Epithelial cell of prostate (primary cell): ENCODE data around the gene UNC5A.

ENCODE experiments used
- DNase-seq: peaks from one replicate; pipeline ENCODE4 v3.0.0-alpha.2; 2011; ENCODE audit warnings: low read depth, low spot score
- H3K27ac ChIP-seq: fragments of 450-650 bp; 2 replicates; pipeline ENCODE4 v1.5.1; 2017; ENCODE audit warnings: mild to moderate bottlenecking

UNC5A gene

DNA sequence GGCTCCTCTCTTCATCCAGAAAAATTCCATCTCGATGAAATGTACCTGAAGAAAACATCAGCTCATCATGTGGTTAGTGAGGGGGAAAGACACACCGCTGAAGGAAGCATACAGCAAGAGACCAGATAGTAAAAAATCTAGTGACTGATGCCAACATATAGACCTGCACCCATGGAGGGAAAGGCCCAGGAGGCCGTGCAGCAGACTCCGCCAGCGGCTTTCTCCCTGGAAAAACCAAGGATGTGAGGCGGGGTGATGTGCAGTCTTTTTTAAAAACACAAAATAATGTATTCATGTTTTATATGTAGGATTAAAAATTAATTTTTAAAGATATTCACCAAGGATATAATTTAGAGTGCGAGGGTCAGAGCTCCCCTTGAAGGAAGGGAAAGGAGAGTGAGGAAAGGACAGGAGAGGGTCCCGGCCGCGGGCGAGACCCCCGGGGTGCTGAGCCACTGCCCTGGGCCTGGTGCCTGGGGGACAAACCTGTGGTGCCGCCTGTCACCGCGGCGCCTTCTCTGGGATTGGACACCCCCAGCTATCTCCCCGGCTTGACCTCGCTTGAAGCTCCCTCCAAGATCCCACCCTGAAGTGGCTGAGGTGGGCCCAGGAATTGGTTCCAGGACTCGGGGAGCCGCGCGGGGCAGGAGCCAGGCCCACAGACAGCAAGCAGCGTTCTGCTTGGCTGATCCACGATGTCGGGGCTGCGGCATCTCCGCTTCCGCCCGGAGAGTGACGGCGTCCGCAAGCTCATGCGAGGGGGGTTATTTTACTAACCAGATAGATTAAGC lies 12.1 kb upstream of the UNC5A start:
- H3K27ac ChIP-seq, result no peak overlapping the region
- no peak for DNase-seq

DNA sequence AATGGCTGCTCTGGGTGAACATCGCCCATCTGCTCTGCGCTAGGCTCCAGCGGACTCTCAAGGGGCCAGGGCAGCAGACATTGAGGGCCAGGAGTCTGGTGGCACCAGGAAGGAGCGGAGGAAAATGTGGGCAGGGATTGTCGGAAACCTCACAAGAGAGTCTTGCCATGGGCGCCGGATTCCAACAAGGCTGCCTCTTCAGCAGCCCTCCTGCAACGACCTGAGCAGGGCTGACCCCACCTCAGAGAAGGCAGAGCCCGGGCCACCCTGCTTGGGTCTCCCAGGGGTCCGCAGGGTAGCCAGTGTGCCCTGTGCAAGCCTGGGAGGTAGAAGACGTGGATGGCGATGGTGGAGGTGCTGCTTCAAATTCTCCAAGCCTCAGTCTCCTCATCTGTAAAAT lies 11.4 kb upstream of the UNC5A start:
- DNase-seq, result no peak
- H3K27ac ChIP-seq, result no peak overlapping the region

DNA sequence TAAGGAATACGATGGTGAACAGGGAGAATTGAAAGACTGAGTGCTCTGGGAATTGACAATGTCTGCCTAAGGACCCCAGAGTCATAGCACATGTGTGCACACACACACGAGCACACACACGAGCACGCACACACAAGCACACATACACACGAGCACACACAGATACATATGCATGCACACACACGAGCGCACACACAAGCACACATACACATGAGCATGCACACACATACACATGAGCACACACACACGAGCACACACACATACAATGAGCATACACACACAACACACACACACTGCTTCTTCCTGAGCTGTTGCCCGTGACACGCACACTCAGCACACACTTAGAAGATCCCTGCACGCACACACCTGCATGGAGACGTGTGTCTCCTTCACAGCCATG lies 10.9 kb upstream of the UNC5A start:
- no peak overlapping the region for H3K27ac ChIP-seq
- DNase-seq, result no peak

DNA sequence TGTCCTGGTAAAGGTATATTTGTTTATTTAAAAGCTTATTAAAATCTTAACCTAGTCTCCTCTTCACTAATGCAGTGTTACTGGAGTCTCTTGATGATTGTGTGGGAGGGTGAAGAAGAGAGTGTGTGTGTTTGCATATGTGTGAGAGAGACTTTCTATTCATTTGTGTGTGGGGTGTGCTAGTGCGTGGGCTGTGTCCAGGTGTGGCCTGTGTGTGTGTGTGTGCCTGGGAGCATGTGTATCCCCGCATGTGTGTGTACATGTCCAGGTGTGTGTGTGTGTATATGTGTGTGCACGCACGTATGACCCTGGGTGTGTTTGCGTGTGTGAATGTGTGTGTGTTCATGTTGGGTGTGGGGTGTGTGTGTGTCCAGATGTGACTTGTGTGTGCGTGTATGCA lies 10.3 kb upstream of the UNC5A start:
- H3K27ac ChIP-seq, result no peak overlapping the region
- no peak for DNase-seq

DNA sequence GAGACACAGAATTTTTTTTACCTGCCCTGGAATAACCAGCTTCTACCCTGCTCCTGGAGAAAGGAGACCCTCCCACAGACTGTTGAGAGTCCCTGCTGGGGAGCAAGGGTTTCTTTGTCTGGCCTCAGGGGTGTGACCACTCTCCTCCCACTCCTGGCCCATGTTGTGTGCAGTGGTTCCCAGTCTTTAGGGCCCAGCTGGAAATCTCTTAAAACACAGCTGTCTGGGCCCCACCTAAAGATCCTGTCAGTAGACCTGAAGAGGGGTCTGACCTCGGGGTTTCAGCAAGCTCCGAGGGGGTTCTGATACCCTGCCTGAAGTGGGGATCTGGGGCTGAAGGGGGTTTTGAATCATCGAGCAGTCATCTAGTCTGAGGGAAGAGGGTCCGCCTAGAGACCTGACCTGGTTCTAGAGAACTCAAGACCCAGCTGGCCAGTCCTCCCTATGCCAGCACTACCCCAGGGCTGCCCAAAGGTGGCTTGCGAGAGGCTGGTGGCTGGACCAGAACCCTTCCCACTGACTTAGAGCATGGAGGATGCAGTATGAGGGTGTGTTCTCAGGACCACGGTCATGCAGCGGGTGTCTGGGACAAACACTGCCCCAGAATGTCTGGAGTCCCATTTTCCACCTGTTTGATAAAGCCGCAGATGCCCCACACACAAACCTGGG lies 8.1 kb upstream of the UNC5A start:
- no peak for DNase-seq
- no peak overlapping the region for H3K27ac ChIP-seq

DNA sequence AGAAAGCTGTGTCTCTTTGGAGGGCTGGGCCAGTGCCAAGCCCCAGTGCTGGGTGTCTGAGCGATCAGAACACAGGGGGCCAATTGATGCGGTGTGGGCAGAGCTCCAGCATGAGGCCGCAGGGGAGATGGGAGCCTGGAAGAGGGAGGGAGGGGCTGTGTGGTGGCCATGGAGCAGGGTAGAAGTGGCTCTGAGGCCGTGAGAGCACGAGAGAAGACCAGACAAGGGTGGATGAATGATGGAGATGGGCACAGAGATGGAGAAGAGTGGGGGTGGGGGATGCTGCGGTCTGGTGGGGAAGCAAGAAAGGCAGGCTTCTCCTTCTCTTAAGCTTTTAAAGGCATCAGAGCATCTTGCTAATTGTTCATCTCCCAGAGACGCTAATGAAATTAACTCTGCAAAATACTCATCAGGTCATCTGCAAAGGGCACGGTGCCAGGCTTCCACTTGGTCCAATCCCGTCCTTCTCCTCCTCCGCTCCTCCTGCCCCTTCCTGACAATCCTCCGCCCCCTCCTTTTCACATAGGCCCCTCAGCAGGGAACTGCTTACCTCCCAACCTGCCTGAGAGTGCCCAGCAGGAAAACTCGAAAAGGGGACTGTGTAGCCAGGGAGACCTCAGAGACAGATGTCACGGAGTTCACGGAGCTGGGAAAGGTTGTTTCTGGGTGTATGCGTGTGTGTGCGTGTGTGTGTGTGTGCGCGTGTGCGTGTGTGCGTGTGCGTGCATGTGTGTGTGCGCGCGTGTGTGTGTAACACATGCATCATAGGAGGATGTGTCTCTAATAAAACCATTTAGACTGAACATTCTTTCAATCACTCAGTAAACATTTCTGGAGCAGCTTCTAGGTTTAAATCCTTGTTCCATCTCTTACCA lies 7.1 kb upstream of the UNC5A start:
- H3K27ac ChIP-seq, result no peak overlapping the region
- no peak for DNase-seq

DNA sequence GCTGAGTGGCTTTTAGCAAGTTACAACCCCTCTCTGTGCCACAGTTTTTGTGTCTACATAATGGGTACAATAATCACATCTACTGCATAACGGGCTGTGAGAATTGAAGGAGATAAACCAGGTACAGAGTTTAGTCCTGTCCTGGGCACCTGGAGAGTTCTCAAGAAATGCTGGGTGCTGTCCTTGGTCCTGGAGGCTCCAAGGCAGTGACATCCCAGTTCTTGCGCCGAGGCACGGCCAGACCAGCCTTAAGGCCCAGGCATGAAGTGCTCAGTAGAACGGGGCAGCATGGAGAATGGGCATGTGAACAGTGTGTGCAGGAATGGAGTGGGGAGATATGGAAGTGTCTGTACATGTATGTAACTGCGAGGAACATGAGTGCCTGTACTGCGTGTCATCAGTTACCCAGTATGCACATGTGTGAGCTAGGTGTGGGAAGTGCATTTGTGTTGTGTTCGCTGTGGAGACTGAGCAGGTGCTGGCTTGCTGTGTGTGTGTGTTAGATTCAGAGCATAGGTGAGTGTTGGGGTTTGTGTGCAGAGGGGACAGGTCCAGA lies 6.3 kb upstream of the UNC5A start:
- DNase-seq, result no peak
- H3K27ac ChIP-seq, result no peak overlapping the region

DNA sequence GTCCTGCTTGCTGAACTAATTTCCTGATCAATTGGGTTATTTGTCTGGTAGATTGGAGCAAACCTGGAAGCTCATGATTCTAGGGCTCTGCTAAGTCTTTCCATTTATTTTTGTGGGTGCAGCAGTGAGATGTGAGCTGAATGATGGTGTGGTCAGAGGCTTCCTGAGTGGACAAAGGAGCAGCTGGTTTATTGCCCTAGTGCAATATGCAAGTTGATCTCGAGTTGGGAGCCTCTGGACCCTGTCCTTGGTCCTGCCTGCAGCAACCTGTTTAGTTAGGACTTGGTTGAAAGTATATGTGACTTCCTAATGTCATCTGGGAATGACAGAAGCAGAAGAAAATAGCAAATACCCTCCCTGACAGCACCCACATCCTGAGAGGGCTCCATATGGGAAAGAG lies 4.2 kb upstream of the UNC5A start:
- H3K27ac ChIP-seq, result no peak overlapping the region
- no peak for DNase-seq

DNA sequence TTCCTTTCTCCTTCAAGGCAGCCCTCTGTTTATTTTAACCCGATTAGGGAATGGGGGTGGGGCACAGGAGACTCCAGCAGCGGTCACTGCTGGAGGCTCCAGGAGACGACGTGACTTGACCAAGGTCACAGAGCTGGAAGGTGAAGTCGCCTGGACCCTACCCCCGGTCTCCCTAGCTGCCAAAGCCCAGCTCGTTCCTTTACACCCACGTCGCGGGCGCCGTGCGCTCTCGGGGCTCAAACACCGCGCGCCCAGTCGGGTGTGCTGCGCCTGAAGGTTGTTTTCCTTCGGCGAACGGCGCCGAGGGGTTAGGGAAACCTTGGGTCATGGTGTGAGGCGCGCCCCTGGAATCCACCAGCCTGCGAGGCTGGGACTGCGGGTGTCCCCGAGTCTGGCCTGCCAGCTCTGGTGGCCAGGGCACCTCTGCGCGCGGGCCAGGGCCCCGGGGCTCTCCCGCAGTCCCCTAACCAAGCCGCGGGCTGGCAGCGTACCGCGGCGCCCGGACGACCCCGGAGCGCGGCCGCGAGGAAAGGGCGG lies 747 bp upstream of the UNC5A start:
- H3K27ac ChIP-seq, result no peak overlapping the region
- no peak for DNase-seq

DNA sequence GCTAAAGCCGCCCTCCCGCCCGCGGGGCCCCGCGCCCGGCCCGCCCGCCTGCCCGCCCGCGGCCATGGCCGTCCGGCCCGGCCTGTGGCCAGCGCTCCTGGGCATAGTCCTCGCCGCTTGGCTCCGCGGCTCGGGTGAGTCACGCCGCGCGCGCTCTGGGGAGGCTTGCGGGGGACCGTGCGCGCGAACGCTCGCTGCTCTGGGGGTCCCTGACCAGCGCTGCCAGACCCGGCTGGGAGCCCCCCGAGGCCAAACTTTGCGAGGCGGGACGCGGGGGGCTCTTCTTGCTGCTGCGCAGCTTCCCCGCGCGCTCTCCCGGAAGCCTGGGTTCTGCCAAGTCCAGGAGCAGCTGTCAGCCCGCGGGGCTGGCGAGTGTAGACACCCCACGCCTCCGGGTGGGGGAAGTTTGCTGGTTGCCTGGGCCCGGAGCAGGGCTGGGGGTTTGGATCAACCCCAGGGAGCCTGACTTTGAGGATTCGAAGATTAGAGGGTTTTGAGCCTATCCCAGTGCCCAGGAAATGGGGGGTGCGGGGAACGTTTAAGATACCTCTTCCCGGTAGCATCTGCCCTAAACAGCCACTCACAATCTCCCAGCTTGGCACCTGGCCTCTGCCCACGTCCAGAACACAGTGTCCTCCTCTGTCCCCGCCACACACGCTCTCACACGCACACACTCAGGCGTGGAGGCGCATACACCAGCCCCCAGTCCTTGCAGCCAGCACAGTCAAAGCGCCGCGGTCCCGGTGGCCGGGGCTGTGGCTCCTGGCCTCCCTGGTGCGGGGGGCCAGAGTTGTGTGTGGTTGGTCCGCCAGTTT lies 535 bp downstream of the UNC5A start:
- no peak overlapping the region for H3K27ac ChIP-seq
- DNase-seq, result no peak

DNA sequence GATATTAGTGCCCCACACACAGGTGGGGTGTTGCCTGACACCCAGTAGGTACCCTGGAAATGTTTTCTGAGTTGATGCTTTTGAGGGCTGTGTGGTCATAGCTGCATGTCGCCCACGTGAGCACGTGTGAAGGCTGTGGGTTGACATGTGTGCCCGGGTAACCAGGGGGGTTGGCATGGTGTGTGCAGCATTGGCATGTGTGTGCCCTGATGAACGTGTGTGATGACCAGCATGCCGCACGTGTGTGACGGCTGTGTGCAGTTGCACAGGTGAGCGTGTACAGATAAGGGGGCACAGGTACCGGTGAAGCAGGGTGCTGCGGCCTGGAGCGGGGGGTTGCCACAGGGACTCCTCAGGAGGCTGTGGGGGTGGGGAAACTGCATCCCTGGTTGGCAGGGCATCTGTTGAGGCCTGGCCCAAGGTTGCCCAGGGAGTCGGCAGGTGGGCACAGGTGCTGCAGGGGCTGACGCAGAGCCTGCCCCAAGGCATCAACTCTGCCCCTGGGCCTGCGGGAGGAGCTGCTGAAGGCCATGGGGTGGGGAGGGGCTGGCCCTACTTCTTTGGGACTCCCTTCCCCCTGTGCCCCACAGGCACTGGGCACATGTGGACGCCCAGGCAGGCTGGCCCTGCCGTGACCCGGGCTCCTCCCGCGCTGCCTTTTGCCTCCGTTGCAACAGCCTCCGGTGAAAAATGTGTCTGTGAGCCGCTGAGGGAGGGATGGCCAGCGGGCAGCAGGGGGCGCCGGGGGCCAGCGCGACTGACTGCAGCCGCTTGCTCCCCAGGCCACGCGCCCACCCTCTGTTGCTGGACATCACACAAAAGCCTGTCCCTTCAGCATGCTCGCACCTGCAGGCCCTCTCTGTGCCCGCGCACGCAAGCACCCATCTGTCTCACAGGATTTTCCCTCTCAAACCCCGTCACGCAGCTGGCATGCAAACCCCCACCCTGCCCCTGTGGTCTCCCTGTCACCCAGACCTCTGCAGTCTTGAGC lies 2.2 kb downstream of the UNC5A start:
- DNase-seq, result no peak
- H3K27ac ChIP-seq, result no peak overlapping the region

DNA sequence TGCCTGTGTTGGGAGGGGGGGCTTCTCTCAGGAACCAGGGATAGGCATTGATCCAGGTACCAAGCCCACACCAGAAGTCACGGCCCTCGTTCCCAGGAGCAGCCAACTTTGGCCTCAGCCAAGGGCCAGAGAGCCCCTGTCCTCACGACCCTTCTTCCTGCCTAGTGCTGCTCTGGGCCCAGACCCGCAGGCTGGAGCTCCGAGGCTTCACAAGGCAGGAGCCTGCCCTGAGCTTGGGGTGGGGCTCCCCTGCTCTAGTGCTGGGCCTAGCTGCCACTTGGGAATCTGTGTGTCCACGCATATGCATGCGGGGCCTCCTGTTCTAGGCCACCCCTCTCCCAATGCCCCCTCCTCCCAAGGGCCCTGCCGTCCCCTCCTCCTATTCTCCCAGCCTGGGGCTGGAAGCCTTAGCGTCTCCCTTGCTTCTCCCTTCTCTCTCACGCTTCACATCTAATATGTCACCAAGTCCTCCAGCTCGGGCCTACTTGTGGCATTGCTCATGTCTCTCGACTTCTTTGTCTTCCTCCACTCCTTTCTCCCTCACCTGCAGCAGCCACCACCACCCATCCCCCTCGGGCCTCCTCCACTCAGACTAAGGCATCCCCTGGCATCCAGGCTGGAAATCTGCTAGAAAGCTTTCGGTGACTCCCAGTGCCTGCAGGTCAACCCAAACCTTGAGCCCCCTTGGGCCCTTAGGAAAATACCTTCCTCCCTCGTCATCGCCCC lies 3.4 kb downstream of the UNC5A start:
- DNase-seq, result no peak
- no peak overlapping the region for H3K27ac ChIP-seq

DNA sequence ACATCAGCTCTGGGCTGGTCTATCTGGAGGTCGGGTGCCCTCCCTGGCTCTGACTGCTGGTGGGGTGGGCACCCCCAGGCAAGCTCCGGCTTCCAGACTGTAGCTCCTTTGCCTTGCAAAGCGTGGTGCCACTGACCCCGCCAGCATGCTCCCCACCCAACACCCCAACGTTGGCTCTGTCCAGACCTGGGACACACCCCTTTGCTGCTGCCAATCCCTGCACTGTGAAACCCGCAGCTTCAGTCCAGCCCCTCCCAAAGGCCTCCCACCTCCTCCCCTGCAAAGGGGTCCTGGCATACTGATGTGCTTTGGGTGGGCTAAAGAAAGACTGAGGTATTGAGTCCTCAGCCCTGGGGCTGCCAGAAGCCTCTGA lies 3.9 kb downstream of the UNC5A start:
- no peak overlapping the region for H3K27ac ChIP-seq
- no peak for DNase-seq

DNA sequence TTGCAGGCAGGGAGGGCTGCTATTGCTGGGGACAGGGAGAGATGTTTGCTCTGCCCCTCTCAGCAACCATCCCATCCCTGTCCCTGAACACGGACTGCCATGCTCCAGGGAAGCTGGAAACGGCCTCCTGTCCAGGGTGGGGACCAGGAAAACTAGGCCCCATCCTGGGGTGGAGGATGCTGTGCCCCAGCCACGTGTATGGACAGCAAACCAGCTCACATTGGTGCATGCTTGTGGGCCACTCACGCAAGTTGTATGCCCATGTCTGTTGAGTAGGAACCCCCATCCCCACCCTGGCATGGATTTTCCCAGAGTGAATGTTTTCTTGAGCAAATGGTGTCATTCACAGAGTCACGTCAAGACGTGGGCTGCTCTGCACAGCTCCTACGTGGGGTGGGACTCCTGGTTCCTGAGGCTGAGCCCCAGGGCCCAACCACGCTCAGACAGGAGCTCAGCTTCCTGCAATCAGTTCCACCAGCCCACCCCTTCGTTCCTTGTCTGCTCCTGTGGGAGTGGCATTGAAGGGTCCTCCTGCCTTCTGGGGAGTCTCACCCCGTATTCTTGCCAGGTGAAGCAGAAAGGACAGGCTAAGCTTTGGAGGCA lies 4.6 kb downstream of the UNC5A start:
- H3K27ac ChIP-seq, result no peak overlapping the region
- DNase-seq, result no peak

DNA sequence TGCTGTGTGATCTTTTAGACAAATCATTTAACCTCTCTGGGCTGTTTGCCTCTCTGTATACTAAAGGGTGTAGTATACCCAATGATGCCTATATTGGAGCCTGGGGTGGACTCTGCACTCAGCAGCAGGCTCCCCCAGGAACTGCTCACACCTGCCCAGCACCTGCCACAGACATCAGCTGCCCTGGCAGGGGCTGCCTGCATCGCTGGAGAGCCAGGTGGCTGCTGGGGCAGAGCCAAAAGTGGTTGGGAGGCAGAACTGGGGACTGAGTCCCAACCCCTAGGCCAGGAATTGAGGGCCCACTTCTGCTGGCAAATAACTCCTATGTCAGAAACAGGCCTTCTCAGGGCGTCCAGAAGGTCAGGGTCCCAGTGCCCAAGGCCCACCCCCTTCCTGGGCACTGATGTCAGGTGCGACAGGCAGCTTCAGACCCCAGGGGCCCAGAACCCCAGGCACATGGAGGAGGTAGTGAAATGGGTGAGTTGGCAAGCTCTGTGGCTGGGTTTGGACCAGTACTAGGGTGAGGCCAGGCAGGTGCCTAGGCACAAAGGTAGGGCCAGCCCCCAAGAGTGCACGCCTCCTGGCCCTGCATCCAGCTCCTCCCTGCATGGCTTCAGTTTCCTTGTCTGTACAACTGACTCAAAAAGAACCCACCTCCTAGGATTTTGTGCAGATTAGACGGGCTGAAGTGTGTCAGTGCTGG lies 5.8 kb downstream of the UNC5A start:
- H3K27ac ChIP-seq, result no peak overlapping the region
- DNase-seq, result no peak

DNA sequence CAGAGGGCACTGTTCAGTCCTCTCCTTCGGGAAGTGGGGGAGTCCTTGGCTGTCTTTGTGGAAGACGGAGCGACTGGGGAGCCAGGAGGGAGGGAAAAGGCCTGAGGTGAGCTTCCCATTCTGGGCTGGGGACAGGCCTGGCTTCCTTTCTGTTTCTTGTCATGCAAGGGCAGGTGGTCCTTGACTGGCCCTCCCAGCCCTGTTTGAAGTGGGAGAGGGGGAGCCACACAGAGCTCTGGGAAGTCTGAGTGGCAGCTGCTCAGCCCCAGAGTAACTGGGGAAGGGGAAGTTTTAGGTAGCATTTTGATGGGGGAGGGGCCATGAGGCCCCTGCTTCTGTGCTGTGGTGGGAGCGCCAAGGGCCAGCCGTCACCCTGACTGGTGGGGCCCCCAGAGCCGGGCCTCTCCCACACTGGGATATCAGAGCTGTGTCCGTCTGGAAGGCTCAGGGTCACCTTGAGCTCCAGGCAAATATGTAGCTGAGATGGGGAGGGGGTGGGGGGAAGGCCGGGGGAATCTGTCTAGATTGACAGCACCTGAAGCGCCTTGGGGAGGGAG lies 6.5 kb downstream of the UNC5A start:
- DNase-seq, result no peak

DNA sequence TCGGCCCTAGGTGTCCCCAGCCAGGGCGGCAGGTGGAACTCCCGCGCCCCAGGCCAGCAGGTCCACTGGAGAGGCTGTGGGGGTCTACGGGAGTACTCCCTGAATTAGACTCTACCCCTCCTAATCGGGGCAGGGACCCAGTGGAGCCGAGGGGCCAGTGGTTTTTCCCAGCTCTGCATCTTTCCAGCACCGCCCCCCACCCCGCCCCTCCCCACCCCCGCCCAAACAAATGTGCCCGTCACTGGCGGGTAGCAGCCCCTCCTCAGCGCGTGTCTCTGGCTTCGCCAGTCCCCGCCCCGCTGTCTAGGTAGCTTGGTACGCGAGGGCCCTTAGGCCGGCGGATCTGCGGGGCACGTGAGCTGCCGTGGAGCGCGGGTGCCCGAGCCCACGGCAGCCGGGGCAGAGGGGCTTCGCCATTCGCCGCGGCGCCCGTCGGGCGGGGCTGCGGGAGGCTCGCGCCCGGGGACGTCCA lies 7.0 kb downstream of the UNC5A start:
- no peak for DNase-seq
- no peak overlapping the region for H3K27ac ChIP-seq

More for the DNA sequence above, 6.5 kb downstream of the UNC5A start:
- H3K27ac ChIP-seq, result no peak overlapping the region
